Astrocyte (in vitro differentiated cells and primary cell): ENCODE data around the gene HNRNPA2B1. TPM values are rescaled to one million over a fixed set of nuclear protein-coding genes. Genes with fewer than 3 reads are reported as not detected.

Experiments
- DNase-seq: peaks from one replicate; pipeline ENCODE4 v3.0.0-alpha.2; 2010; ENCODE audit warnings: low read depth
- FAIRE-seq: peaks from 2 replicates; lab custom pipeline; 2011; peaks lifted over from hg19 to GRCh38; lab: Jason Lieb, UNC
- H2AFZ ChIP-seq: 2 replicates; pipeline ENCODE4 v1.6.0; 2012; ENCODE audit warnings: low read depth, low read length, inconsistent platforms
- H3K27ac ChIP-seq: 2 replicates; pipeline ENCODE4 v1.5.1; 2011; ENCODE audit warnings: low read depth, low read length, inconsistent platforms
- H3K27me3 ChIP-seq: 2 replicates; pipeline ENCODE4 v1.6.0; 2011; ENCODE audit warnings: low read length, inconsistent platforms; ENCODE audit not compliant: insufficient read depth
- H3K36me3 ChIP-seq: 2 replicates; pipeline ENCODE4 v1.5.1; 2011; ENCODE audit warnings: low read length, inconsistent platforms; ENCODE audit not compliant: insufficient read depth
- H3K4me1 ChIP-seq: 2 replicates; pipeline ENCODE4 v1.5.1; 2011; ENCODE audit warnings: low read length, inconsistent platforms; ENCODE audit not compliant: insufficient read depth
- H3K4me2 ChIP-seq: 2 replicates; pipeline ENCODE4 v1.6.0; 2012; ENCODE audit warnings: low read length, inconsistent platforms
- H3K4me3 ChIP-seq: 2 replicates; pipeline ENCODE4 v1.5.1; 2011; ENCODE audit warnings: low read depth, mild to moderate bottlenecking, low read length, inconsistent platforms; ENCODE audit not compliant: insufficient read depth
- H3K79me2 ChIP-seq: 2 replicates; pipeline ENCODE4 v1.6.0; 2012; ENCODE audit warnings: mild to moderate bottlenecking, low read length, inconsistent platforms; ENCODE audit not compliant: insufficient read depth
- H3K9ac ChIP-seq: 2 replicates; pipeline ENCODE4 v1.6.0; 2012; ENCODE audit warnings: mild to moderate bottlenecking, low read length, inconsistent platforms
- H3K9me3 ChIP-seq: 2 replicates; pipeline ENCODE4 v1.5.1; 2012; ENCODE audit warnings: low read depth, mild to moderate bottlenecking, low read length, inconsistent platforms; ENCODE audit not compliant: insufficient read depth
- H4K20me1 ChIP-seq: 2 replicates; pipeline ENCODE4 v1.6.0; 2012; ENCODE audit warnings: low read length, inconsistent platforms; ENCODE audit not compliant: insufficient read depth
- H3K27ac Mint-ChIP-seq: one replicate; pipeline ENCODE4 v1.8.0; 2021; ENCODE audit warnings: mild to moderate bottlenecking, mixed read lengths; ENCODE audit not compliant: unreplicated experiment
- H3K27me3 Mint-ChIP-seq: one replicate; pipeline ENCODE4 v1.8.0; 2021; ENCODE audit warnings: low read depth, mixed read lengths; ENCODE audit not compliant: unreplicated experiment
- H3K36me3 Mint-ChIP-seq: one replicate; pipeline ENCODE4 v1.8.0; 2021; ENCODE audit warnings: low read depth, mixed read lengths; ENCODE audit not compliant: unreplicated experiment
- H3K4me1 Mint-ChIP-seq: one replicate; pipeline ENCODE4 v1.8.0; 2021; ENCODE audit warnings: low read depth, mixed read lengths; ENCODE audit not compliant: unreplicated experiment
- H3K4me3 Mint-ChIP-seq: one replicate; pipeline ENCODE4 v1.8.0; 2021; ENCODE audit warnings: mild to moderate bottlenecking, moderate library complexity, mixed read lengths; ENCODE audit not compliant: unreplicated experiment
- H3K9me3 Mint-ChIP-seq: one replicate; pipeline ENCODE4 v1.8.0; 2021; ENCODE audit warnings: mild to moderate bottlenecking, mixed read lengths; ENCODE audit not compliant: unreplicated experiment
- EZH2 ChIP-seq: IDR thresholded peaks from 2 replicates; pipeline ENCODE4 v1.6.1; 2012; ENCODE audit warnings: mild to moderate bottlenecking, low read length, inconsistent platforms; ENCODE audit not compliant: insufficient read depth
- total RNA-seq: library from RNA; stranded (reverse); gene quantifications from 2 replicates; pipeline ENCODE4 v1.2.1, GENCODE V29; 2021
- TF ChIP-seq, protein P1 (sequence below): IDR thresholded peaks from 2 replicates; pipeline ENCODE4 v1.5.1; 2011; ENCODE audit warnings: low read depth, mild to moderate bottlenecking, inconsistent platforms, low read length, moderate library complexity; ENCODE audit not compliant: insufficient read depth

The HNRNPA2B1 gene
- total RNA-seq, 1 donor from 2014 or later: 415 TPM

DNA sequence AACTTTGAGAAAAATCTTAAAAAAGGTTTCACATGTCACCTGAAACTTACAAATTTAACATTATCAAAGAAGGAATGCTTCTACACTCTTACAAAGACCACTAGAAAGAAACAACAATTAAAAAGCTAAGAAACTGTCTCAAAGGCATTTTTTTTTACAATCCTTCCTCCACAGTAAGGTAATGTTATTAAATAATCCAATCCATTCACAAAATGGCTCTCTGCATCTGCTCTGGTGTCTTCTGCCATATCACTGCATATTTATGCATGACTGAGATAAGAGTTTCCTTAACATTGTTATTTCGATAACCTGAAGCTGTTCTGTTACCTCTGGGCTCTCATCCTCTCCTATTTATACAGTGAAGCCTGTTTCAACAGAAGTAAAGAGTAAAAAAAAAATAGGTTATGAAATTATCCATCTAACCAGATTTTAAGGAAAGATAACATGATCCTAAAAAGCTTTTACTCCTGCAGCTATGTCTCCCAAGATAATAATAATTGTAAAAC is 8.5 kb downstream of the HNRNPA2B1 start:
- Histone ChIP-seq H4K20me1 (peaks cover 99% of the 10 kb centered on the region), H3K4me3 (no peak overlapping the region), H3K4me1 (peaks cover 11% of the 10 kb centered on the region), H3K9me3 (no peaks in the 10 kb centered on the region), H3K4me2 (no peak overlapping the region), H3K27ac (no peak overlapping the region), H3K36me3 (peaks cover 80% of the 10 kb centered on the region), H3K9ac (no peak overlapping the region), H3K27me3 (no peaks in the 10 kb centered on the region), H3K79me2 (peaks cover 71% of the 10 kb centered on the region), H2AFZ (no peak overlapping the region)
- Mint-ChIP-seq H3K27me3 (no peaks in the 10 kb centered on the region), H3K9me3 (no peaks in the 10 kb centered on the region), H3K27ac (no peak overlapping the region), H3K4me3 (peak overlapping the region; percentile 34), H3K4me1 (peaks cover 58% of the 10 kb centered on the region), H3K36me3 (peaks cover 33% of the 10 kb centered on the region)
- DNase-seq (no peak), FAIRE-seq (no peak)
- TF ChIP-seq EZH2: no peak
- TF ChIP-seq, protein P1, sequence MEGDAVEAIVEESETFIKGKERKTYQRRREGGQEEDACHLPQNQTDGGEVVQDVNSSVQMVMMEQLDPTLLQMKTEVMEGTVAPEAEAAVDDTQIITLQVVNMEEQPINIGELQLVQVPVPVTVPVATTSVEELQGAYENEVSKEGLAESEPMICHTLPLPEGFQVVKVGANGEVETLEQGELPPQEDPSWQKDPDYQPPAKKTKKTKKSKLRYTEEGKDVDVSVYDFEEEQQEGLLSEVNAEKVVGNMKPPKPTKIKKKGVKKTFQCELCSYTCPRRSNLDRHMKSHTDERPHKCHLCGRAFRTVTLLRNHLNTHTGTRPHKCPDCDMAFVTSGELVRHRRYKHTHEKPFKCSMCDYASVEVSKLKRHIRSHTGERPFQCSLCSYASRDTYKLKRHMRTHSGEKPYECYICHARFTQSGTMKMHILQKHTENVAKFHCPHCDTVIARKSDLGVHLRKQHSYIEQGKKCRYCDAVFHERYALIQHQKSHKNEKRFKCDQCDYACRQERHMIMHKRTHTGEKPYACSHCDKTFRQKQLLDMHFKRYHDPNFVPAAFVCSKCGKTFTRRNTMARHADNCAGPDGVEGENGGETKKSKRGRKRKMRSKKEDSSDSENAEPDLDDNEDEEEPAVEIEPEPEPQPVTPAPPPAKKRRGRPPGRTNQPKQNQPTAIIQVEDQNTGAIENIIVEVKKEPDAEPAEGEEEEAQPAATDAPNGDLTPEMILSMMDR: no peak

DNA sequence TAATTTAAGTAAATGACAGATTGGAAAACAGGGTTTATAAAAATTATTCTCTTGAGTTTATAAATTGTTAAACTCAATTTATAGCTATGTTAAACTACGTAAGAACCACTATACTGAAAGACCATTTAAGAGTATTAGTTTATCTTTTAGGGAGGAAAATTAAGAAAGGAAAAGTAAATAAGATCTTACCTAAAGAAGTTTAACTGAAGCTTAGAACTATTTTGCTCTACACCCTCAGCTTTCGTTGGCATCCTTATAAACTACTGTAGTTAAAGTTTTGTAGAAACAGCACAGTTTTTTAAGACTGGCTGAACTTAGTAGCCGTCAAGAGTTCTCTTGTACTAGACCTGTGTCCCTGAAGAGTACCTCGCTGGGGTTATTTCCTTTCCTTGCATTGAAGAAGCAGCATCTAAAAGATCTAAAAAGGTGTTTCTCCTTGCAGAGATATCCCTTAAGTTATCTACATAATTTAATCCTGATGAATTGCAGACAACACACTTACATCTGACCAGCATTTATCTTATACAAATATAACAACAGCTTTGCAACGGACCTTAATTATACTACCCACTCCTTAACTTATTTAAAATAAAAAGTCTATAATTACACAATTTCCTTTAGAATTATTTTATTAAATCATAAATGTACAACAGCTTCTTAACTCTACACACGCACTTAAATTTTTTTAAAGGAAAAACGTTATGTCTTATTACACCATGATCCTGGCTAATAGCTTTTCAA is 9.1 kb downstream of the HNRNPA2B1 start:
- peak overlapping the region; percentile 6 for H3K27ac Mint-ChIP-seq
- H3K36me3 ChIP-seq: peaks cover 74% of the 10 kb centered on the region
- H3K9ac ChIP-seq: no peak overlapping the region
- H3K9me3 Mint-ChIP-seq: no peaks in the 10 kb centered on the region
- no peak overlapping the region for H3K27ac ChIP-seq
- DNase-seq (no peak), FAIRE-seq (no peak)
- H3K36me3 Mint-ChIP-seq: peaks cover 31% of the 10 kb centered on the region
- H3K4me2 ChIP-seq: no peak overlapping the region
- no peak overlapping the region for H3K4me3 ChIP-seq
- peaks cover 4% of the 10 kb centered on the region for H3K4me1 ChIP-seq
- no peak for TF ChIP-seq EZH2
- TF ChIP-seq, protein P1: no peak
- H4K20me1 ChIP-seq: peaks cover 97% of the 10 kb centered on the region
- no peaks in the 10 kb centered on the region for H3K9me3 ChIP-seq
- H2AFZ ChIP-seq: no peak overlapping the region
- H3K27me3 ChIP-seq: no peaks in the 10 kb centered on the region
- H3K4me3 Mint-ChIP-seq: peak overlapping the region; percentile 4
- peaks cover 61% of the 10 kb centered on the region for H3K4me1 Mint-ChIP-seq
- H3K27me3 Mint-ChIP-seq: no peaks in the 10 kb centered on the region
- peaks cover 65% of the 10 kb centered on the region for H3K79me2 ChIP-seq

DNA sequence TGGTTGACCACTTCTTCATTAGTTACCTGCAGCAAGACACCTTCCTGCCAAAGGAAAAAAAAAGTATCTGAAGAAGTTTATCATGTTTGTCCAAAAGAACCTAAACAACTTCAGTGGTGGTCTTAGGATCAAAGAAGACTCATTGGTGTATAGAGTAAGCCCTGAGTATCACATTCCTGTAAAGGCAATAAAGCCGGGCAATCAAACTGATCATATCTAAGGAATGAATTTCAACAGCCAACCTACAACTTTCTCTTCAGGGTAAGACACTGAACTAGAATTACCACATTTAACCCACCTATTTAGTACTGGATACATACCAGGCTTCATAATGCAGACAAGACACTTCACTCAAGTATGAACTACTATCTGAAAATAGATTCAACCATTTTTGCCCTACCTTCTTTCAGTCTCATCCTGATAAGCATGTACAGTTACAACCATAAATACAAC is 10.1 kb downstream of the HNRNPA2B1 start:
- Mint-ChIP-seq H3K9me3 (no peaks in the 10 kb centered on the region), H3K4me1 (peaks cover 59% of the 10 kb centered on the region), H3K27ac (peak overlapping the region; percentile 6), H3K27me3 (no peaks in the 10 kb centered on the region), H3K4me3 (peak overlapping the region; percentile 4), H3K36me3 (peaks cover 28% of the 10 kb centered on the region)
- Histone ChIP-seq H3K79me2 (peaks cover 56% of the 10 kb centered on the region), H3K36me3 (peaks cover 66% of the 10 kb centered on the region), H3K4me3 (no peak overlapping the region), H3K4me1 (no peaks in the 10 kb centered on the region), H3K4me2 (no peak overlapping the region), H3K27me3 (no peaks in the 10 kb centered on the region), H3K9me3 (no peaks in the 10 kb centered on the region), H3K9ac (no peak overlapping the region), H3K27ac (no peak overlapping the region), H2AFZ (no peak overlapping the region), H4K20me1 (peaks cover 90% of the 10 kb centered on the region)
- FAIRE-seq: no peak
- no peak for DNase-seq
- TF ChIP-seq, protein P1: no peak
- no peak for TF ChIP-seq EZH2
